Airway epithelial cell (primary cell): Measurements from ENCODE around the gene GDI1. TPM values are rescaled to one million over a fixed set of nuclear protein-coding genes. Genes with fewer than 3 reads are reported as not detected.

Source experiments
- total RNA-seq: library from RNA; depleted of rRNA; stranded (reverse); fragments of >200 nt; gene quantifications from 2 replicates; pipeline ENCODE4 v1.2.3, GENCODE V29; 2015

GDI1 gene
- total RNA-seq, result 59.5 and 89.4 TPM in 2 replicates

GRCh38 chrX:154436983-154437752 lies at the start of gene GDI1:
Gene GDI1, plus strand, starts transcription at chrX:154437154. Its CDS starts 101 bp downstream, at chrX:154437255.

GRCh38 chrX:154397888-154398667 lies 38.9 kb upstream of the GDI1 start, which contains the start of gene RPL10:
Gene RPL10, plus strand, starts transcription at chrX:154398377. Its CDS starts 143 bp downstream, at chrX:154398520.

GRCh38 chrX:154409222-154409871 lies 27.6 kb upstream of the GDI1 start, which contains the start of gene DNASE1L1:
Gene DNASE1L1, minus strand, starts transcription at chrX:154409254. Its CDS starts 3,686 bp downstream, at chrX:154405568.

GRCh38 chrX:154428176-154429171 lies 8.5 kb upstream of the GDI1 start, which contains the start of gene ATP6AP1:
Gene ATP6AP1, plus strand, starts transcription at chrX:154428677. Its CDS starts 16 bp downstream, at chrX:154428693.

GRCh38 chrX:154443992-154444754 lies 7.2 kb downstream of the GDI1 start, which contains the start of gene FAM50A:
Gene FAM50A, plus strand, starts transcription at chrX:154444141. Its CDS starts 95 bp downstream, at chrX:154444236.

GRCh38 chrX:154458116-154458953 lies 21.4 kb downstream of the GDI1 start, which contains the start of gene PLXNA3:
Gene PLXNA3, plus strand, starts transcription at chrX:154458281. Its CDS starts 1,903 bp downstream, at chrX:154460184.

GRCh38 chrX:154478728-154479622 lies 42.0 kb downstream of the GDI1 start, which contains the start of gene LAGE3:
Gene LAGE3, minus strand, starts transcription at chrX:154479281. Its CDS starts 366 bp downstream, at chrX:154478915.

GRCh38 chrX:154486396-154487207 lies 49.6 kb downstream of the GDI1 start, which contains the start of gene UBL4A:
Gene UBL4A, minus strand, starts transcription at chrX:154486615. Its CDS starts 31 bp downstream, at chrX:154486584.

GRCh38 chrX:154490414-154491083 lies 53.6 kb downstream of the GDI1 start, which contains the start of gene SLC10A3:
Gene SLC10A3, minus strand, starts transcription at chrX:154490629. Its CDS starts 1,689 bp downstream, at chrX:154488940.

Other genes with a start within 250 kb of the GDI1 start
- gene OPN1MW2, start 217.4 kb upstream of the GDI1 start, total RNA-seq, result not detected in 2 replicates
- gene OPN1MW3, start 179.6 kb upstream of the GDI1 start, total RNA-seq, result not detected in 2 replicates
- gene TEX28, start 142.0 kb upstream of the GDI1 start, total RNA-seq, result not detected in 2 replicates
- not detected in 2 replicates for gene TKTL1, start 141.4 kb upstream of the GDI1 start, total RNA-seq
- gene FLNA, start 62.5 kb upstream of the GDI1 start, total RNA-seq, result 1,129 and 1,478 TPM in 2 replicates
- gene EMD, start 57.9 kb upstream of the GDI1 start, total RNA-seq, result 50.6 and 72.9 TPM in 2 replicates
- gene RPL10, start 38.8 kb upstream of the GDI1 start, total RNA-seq, result 4,888 and 5,415 TPM in 2 replicates
- gene DNASE1L1, start 27.9 kb upstream of the GDI1 start, total RNA-seq, result 30.2 and 32.3 TPM in 2 replicates
- 27.9 and 32.9 TPM in 2 replicates for gene TAFAZZIN, start 25.6 kb upstream of the GDI1 start, total RNA-seq
- 37.4 and 39.4 TPM in 2 replicates for gene ATP6AP1, start 8.5 kb upstream of the GDI1 start, total RNA-seq
- 29.0 and 30.7 TPM in 2 replicates for gene FAM50A, start 7.0 kb downstream of the GDI1 start, total RNA-seq
- gene PLXNA3, start 21.1 kb downstream of the GDI1 start, total RNA-seq, result 4.4 and 16.2 TPM in 2 replicates
- gene LAGE3, start 42.1 kb downstream of the GDI1 start, total RNA-seq, result 50.3 and 51.3 TPM in 2 replicates
- gene UBL4A, start 49.5 kb downstream of the GDI1 start, total RNA-seq, result 46.0 and 50.6 TPM in 2 replicates
- gene SLC10A3, start 53.5 kb downstream of the GDI1 start, total RNA-seq, result 27.4 and 40.8 TPM in 2 replicates
- 43.7 and 48.7 TPM in 2 replicates for gene FAM3A, start 79.1 kb downstream of the GDI1 start, total RNA-seq
- 97.4 and 109 TPM in 2 replicates for gene G6PD, start 109.7 kb downstream of the GDI1 start, total RNA-seq
- gene IKBKG, start 110.5 kb downstream of the GDI1 start, total RNA-seq, result 8.9 and 9.7 TPM in 2 replicates
- not detected in 2 replicates for gene CTAG1A, start 148.0 kb downstream of the GDI1 start, total RNA-seq
- gene CTAG1B, start 182.1 kb downstream of the GDI1 start, total RNA-seq, result not detected in 2 replicates
- not detected in 2 replicates for gene CTAG2, start 216.4 kb downstream of the GDI1 start, total RNA-seq